ENCODE results near the gene PRF1. TPM values are rescaled to one million over a fixed set of nuclear protein-coding genes. Genes with fewer than 3 reads are reported as not detected.

PRF1 gene
- total and polyA plus RNA-seq, 2 donors (not counting 1 experiment from before 2014, with no cell fraction given) = 1.0 to 1.9 TPM

- POLR2A ChIA-PET = no interaction called here
- DNase-seq (no peak), ATAC-seq (ENCODE audit: low read depth) (no peak)
- H3K4me3 ChIP-seq (ENCODE audit: control extremely low read depth in 1 of 5, extremely low read depth in 1 of 5, insufficient read depth in 1 of 5, low read depth in 2 of 5, low read length in 4 of 5) = no peak overlapping the region
- intact Hi-C loops (cut with micrococcal nuclease) = loop anchor here (10.0 kb wide), 1 partner anchor 257 kb away; the partner anchor contains the start of gene SGPL1
- CTCF ChIA-PET = interaction anchor here (0.9 to 1.8 kb wide), 5 partner anchors 9 to 323 kb away, joined by 3 to 8 read pairs (median 5); no protein-coding TSS in a partner anchor
- H3K79me2 ChIP-seq (ENCODE audit: control insufficient read depth, insufficient read depth, low read length) = no peaks in the 10 kb centered on the region
- H3K4me1 ChIP-seq (ENCODE audit: control insufficient read depth in 2 of 2, insufficient read depth in 2 of 2, low read length in 2 of 2) = peaks cover 0 to 8% of the 10 kb centered on the region in 2 donors
- Mint-ChIP-seq H3K9me3 (ENCODE audit: insufficient read depth) (no peaks in the 10 kb centered on the region), H3K27ac (no peak overlapping the region), H3K4me1 (peaks cover 20% of the 10 kb centered on the region), H3K27me3 (no peaks in the 10 kb centered on the region), H3K4me3 (no peak overlapping the region)
- 95% methylated on average over 9 of the region's 11 CpGs for WGBS (ENCODE audit: insufficient coverage)
- no peak overlapping the region for H3K4me2 ChIP-seq (replicated peaks; ENCODE audit: low read depth, low read length, poor library complexity, severe bottlenecking)
- H4K20me1 ChIP-seq (ENCODE audit: control insufficient read depth, insufficient read depth, low read length, poor library complexity, severe bottlenecking) = no peaks in the 10 kb centered on the region
- H3K9ac ChIP-seq (ENCODE audit: low read length) = no peak overlapping the region
- H3K36me3 ChIP-seq (replicated peaks in 1 of 2; ENCODE audit: control extremely low read depth in 1 of 2, control insufficient read depth in 1 of 2, extremely low read depth in 1 of 2, insufficient read depth in 2 of 2, low read length in 1 of 2) = no peaks in the 10 kb centered on the region
- H3K27me3 ChIP-seq (replicated peaks in 1 of 4; ENCODE audit: control extremely low read depth in 1 of 4, control insufficient read depth in 3 of 4, insufficient read depth in 4 of 4, low read length in 3 of 4) = no peaks in the 10 kb centered on the region
- no peak overlapping the region for H3K27ac ChIP-seq (ENCODE audit: low read length in 2 of 2)
- H3K9me3 ChIP-seq (ENCODE audit: control extremely low read depth in 1 of 3, control insufficient read depth in 2 of 3, insufficient read depth in 1 of 3, low read length in 2 of 3) = no peaks in the 10 kb centered on the region
- no peak overlapping the region for H2AFZ ChIP-seq (ENCODE audit: insufficient read depth, low read depth, low read length, poor library complexity, severe bottlenecking)
- TF ChIP-seq EZH2 (IDR thresholded peaks at IDR 0.05; ENCODE audit: borderline replicate concordance, insufficient read depth, low read depth, low read length, poor library complexity, severe bottlenecking) (no peak), CTCF (IDR thresholded peaks at IDR 0.05) (no peak)
Measured at GRCh38 chr10:70558295-70558694, 44.2 kb downstream of the PRF1 start.

DNA sequence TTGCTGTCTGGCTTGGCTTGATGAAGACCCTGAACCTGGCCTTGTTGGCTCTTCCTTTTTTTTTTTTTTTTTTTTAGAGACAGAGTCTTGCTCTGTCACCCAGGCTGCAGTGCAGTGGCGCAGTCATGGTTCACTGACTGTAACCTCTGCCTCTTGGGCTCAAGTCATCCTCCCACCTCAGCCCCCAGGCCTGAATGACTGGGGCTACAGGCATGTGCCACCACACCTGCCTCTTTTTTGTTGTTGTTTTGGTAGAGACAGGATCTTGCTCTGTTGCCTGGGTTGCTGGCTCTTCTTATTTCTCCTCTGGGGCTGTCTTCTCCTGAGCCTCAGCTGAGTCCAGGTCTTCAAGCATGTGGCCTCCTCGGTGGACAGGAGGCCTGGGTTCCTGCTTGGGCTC lies 44.7 kb downstream of the PRF1 start:
- Mint-ChIP-seq H3K4me3 (no peak overlapping the region), H3K9me3 (ENCODE audit: insufficient read depth) (no peaks in the 10 kb centered on the region), H3K27ac (no peak overlapping the region), H3K27me3 (no peaks in the 10 kb centered on the region), H3K4me1 (peaks cover 20% of the 10 kb centered on the region)
- CTCF ChIA-PET = no interaction called here
- H4K20me1 ChIP-seq (ENCODE audit: control insufficient read depth, insufficient read depth, low read length, poor library complexity, severe bottlenecking) = no peaks in the 10 kb centered on the region
- 64% methylated on average over 2 of the region's 2 CpGs for WGBS (ENCODE audit: insufficient coverage)
- no peak overlapping the region for H3K27ac ChIP-seq (ENCODE audit: low read length in 2 of 2)
- DNase-seq = no peak
- H3K27me3 ChIP-seq (replicated peaks in 1 of 4; ENCODE audit: control extremely low read depth in 1 of 4, control insufficient read depth in 3 of 4, insufficient read depth in 4 of 4, low read length in 3 of 4) = no peaks in the 10 kb centered on the region
- no peak overlapping the region for H3K4me3 ChIP-seq (ENCODE audit: control extremely low read depth in 1 of 5, extremely low read depth in 1 of 5, insufficient read depth in 1 of 5, low read depth in 2 of 5, low read length in 4 of 5)
- H3K4me1 ChIP-seq (ENCODE audit: control insufficient read depth in 2 of 2, insufficient read depth in 2 of 2, low read length in 2 of 2) = peaks cover 0 to 8% of the 10 kb centered on the region in 2 donors
- H3K79me2 ChIP-seq (ENCODE audit: control insufficient read depth, insufficient read depth, low read length) = no peaks in the 10 kb centered on the region
- ATAC-seq (ENCODE audit: low read depth) = no peak
- H3K9ac ChIP-seq (ENCODE audit: low read length) = no peak overlapping the region
- TF ChIP-seq EZH2 (IDR thresholded peaks at IDR 0.05; ENCODE audit: borderline replicate concordance, insufficient read depth, low read depth, low read length, poor library complexity, severe bottlenecking) (no peak), CTCF (IDR thresholded peaks at IDR 0.05) (no peak)
- H3K4me2 ChIP-seq (replicated peaks; ENCODE audit: low read depth, low read length, poor library complexity, severe bottlenecking) = no peak overlapping the region
- H2AFZ ChIP-seq (ENCODE audit: insufficient read depth, low read depth, low read length, poor library complexity, severe bottlenecking) = no peak overlapping the region
- intact Hi-C loops (cut with micrococcal nuclease) = loop anchor here (10.0 kb wide), 1 partner anchor 257 kb away; the partner anchor contains the start of gene SGPL1
- POLR2A ChIA-PET = no interaction called here
- H3K36me3 ChIP-seq (replicated peaks in 1 of 2; ENCODE audit: control extremely low read depth in 1 of 2, control insufficient read depth in 1 of 2, extremely low read depth in 1 of 2, insufficient read depth in 2 of 2, low read length in 1 of 2) = no peaks in the 10 kb centered on the region
- H3K9me3 ChIP-seq (ENCODE audit: control extremely low read depth in 1 of 3, control insufficient read depth in 2 of 3, insufficient read depth in 1 of 3, low read length in 2 of 3) = no peaks in the 10 kb centered on the region
